ENCODE data around the gene CADPS2. TPM values are rescaled to one million over a fixed set of nuclear protein-coding genes. Genes with fewer than 3 reads are reported as not detected.

The CADPS2 gene
- total and polyA plus RNA-seq, 2 of the 8 experiments (the other 6 are each of a cell fraction or from before 2014, with no cell fraction given): 8.9 to 22.3 TPM

- TF ChIP-seq, protein P1, sequence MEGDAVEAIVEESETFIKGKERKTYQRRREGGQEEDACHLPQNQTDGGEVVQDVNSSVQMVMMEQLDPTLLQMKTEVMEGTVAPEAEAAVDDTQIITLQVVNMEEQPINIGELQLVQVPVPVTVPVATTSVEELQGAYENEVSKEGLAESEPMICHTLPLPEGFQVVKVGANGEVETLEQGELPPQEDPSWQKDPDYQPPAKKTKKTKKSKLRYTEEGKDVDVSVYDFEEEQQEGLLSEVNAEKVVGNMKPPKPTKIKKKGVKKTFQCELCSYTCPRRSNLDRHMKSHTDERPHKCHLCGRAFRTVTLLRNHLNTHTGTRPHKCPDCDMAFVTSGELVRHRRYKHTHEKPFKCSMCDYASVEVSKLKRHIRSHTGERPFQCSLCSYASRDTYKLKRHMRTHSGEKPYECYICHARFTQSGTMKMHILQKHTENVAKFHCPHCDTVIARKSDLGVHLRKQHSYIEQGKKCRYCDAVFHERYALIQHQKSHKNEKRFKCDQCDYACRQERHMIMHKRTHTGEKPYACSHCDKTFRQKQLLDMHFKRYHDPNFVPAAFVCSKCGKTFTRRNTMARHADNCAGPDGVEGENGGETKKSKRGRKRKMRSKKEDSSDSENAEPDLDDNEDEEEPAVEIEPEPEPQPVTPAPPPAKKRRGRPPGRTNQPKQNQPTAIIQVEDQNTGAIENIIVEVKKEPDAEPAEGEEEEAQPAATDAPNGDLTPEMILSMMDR (IDR thresholded peaks at IDR 0.05; ENCODE audit: control extremely low read depth in 1 of 3, insufficient read depth in 1 of 3, low read depth in 1 of 3, low read length in 3 of 3): no peak
- no peak for TF ChIP-seq SP1 (IDR thresholded peaks at IDR 0.05; ENCODE audit: low read depth, low read length)
These were observed 431.3 kb downstream of the CADPS2 start (continued) for GRCh38 chr7:122454776-122455507.

All from H1 (cell line).